WTC11 (cell line): Measurements from ENCODE around the gene MAP6. TPM values are rescaled to one million over a fixed set of nuclear protein-coding genes. Genes with fewer than 3 reads are reported as not detected.

Source experiments
- ATAC-seq: fragments of 200-7000 bp; cut with Tn5 transposase; 2 replicates; pipeline ENCODE4 v1.10.0; 2021; ENCODE audit warnings: mild to moderate bottlenecking, moderate library complexity
- CTCF ChIA-PET: fragments of 300-600 bp; sonication (Branson Sonifier 250); formaldehyde crosslinking; loops from one replicate; lab custom pipeline; 2021; ENCODE audit warnings: antibody characterized with exemption; lab: Charles Lee
- POLR2A ChIA-PET: fragments of 350-600 bp; sonication (Branson Sonifier 250); formaldehyde crosslinking; loops from one replicate; lab custom pipeline; 2021; ENCODE audit warnings: antibody characterized with exemption; lab: Charles Lee
- DNase-seq: peaks from one replicate; pipeline ENCODE4 v3.0.0; 2021; ENCODE audit warnings: low spot score
- H3K27ac Mint-ChIP-seq: 2 replicates; pipeline ENCODE4 v1.8.0; 2021; ENCODE audit warnings: mixed read lengths
- H3K27me3 Mint-ChIP-seq: 2 replicates; pipeline ENCODE4 v1.8.0; 2021; ENCODE audit warnings: low read depth, mild to moderate bottlenecking, moderate library complexity, mixed read lengths
- H3K36me3 Mint-ChIP-seq: 2 replicates; pipeline ENCODE4 v1.8.0; 2021; ENCODE audit warnings: mixed read lengths
- H3K4me1 Mint-ChIP-seq: 2 replicates; pipeline ENCODE4 v1.8.0; 2022; ENCODE audit warnings: mixed read lengths
- H3K4me3 Mint-ChIP-seq: 2 replicates; pipeline ENCODE4 v1.8.0; 2021; ENCODE audit warnings: mild to moderate bottlenecking, moderate library complexity, mixed read lengths
- H3K9me3 Mint-ChIP-seq: 2 replicates; pipeline ENCODE4 v1.8.0; 2021; ENCODE audit warnings: mixed read lengths
- CBFB ChIP-seq: sonication (generic); formaldehyde crosslinking; IDR thresholded peaks from 2 replicates; pipeline ENCODE4 v1.8.1; 2022; ENCODE audit warnings: mild to moderate bottlenecking, low read depth, missing genetic modification reagents
- ELF4 ChIP-seq: sonication (generic); formaldehyde crosslinking; IDR thresholded peaks from 2 replicates; pipeline ENCODE4 v1.8.1; 2022; ENCODE audit warnings: low read depth, mild to moderate bottlenecking, moderate library complexity, missing genetic modification reagents
- FOXJ3 ChIP-seq: sonication (generic); formaldehyde crosslinking; IDR thresholded peaks from 2 replicates; pipeline ENCODE4 v1.9.0; 2021; ENCODE audit warnings: missing genetic modification reagents, mild to moderate bottlenecking, borderline replicate concordance
- GABPB1 ChIP-seq: sonication (generic); formaldehyde crosslinking; IDR thresholded peaks from 2 replicates; pipeline ENCODE4 v1.8.1; 2023; ENCODE audit warnings: mild to moderate bottlenecking, missing genetic modification reagents
- MAX ChIP-seq: sonication (generic); formaldehyde crosslinking; IDR thresholded peaks from 2 replicates; pipeline ENCODE4 v1.8.0; 2022; ENCODE audit warnings: mild to moderate bottlenecking, missing genetic modification reagents
- MXD4 ChIP-seq: fragments of 250-450 bp; sonication (Bioruptor Pico); IDR thresholded peaks from 2 replicates; pipeline ENCODE4 v1.8.0; 2021; ENCODE audit warnings: mild to moderate bottlenecking, moderate library complexity, borderline replicate concordance
- NR3C1 ChIP-seq: sonication (generic); formaldehyde crosslinking; conservative IDR thresholded peaks from 2 replicates; pipeline ENCODE4 v1.8.1; 2023; ENCODE audit warnings: low read depth, mild to moderate bottlenecking, missing genetic modification reagents
- PRDM15 ChIP-seq: sonication (generic); formaldehyde crosslinking; IDR thresholded peaks from 2 replicates; pipeline ENCODE4 v1.8.0; 2022; ENCODE audit warnings: missing genetic modification reagents
- PREB ChIP-seq: sonication (generic); formaldehyde crosslinking; IDR thresholded peaks from 2 replicates; pipeline ENCODE4 v1.8.1; 2022; ENCODE audit warnings: mild to moderate bottlenecking, missing genetic modification reagents, moderate library complexity, borderline replicate concordance
- SOX15 ChIP-seq: fragments of 250-450 bp; sonication (Bioruptor Pico); IDR thresholded peaks from 2 replicates; pipeline ENCODE4 v1.9.0; 2021; ENCODE audit warnings: mild to moderate bottlenecking
- TEAD1 ChIP-seq: sonication (generic); formaldehyde crosslinking; IDR thresholded peaks from 2 replicates; pipeline ENCODE4 v1.8.0; 2022; ENCODE audit warnings: mild to moderate bottlenecking, missing genetic modification reagents
- USF1 ChIP-seq: sonication (generic); formaldehyde crosslinking; IDR thresholded peaks from 2 replicates; pipeline ENCODE4 v1.8.0; 2022; ENCODE audit warnings: mild to moderate bottlenecking, missing genetic modification reagents
- ZNF396 ChIP-seq: fragments of 250-450 bp; sonication (Bioruptor Pico); IDR thresholded peaks from 2 replicates; pipeline ENCODE4 v1.8.0; 2021; ENCODE audit warnings: mild to moderate bottlenecking, moderate library complexity, borderline replicate concordance
- ZNF423 ChIP-seq: fragments of 250-450 bp; sonication (Bioruptor Pico); IDR thresholded peaks from 2 replicates; pipeline ENCODE4 v2.1.2; 2022; ENCODE audit warnings: mild to moderate bottlenecking, moderate library complexity
- ZNF671 ChIP-seq: fragments of 250-450 bp; sonication (Bioruptor Pico); IDR thresholded peaks from 2 replicates; pipeline ENCODE4 v1.8.0; 2021; ENCODE audit warnings: mild to moderate bottlenecking
- total RNA-seq: library from RNA; stranded (reverse); gene quantifications from 3 replicates; pipeline ENCODE4 v1.2.3, GENCODE V29; 2021
- TF ChIP-seq, protein P1 (sequence below): sonication (generic); formaldehyde crosslinking; conservative IDR thresholded peaks from 2 replicates; pipeline ENCODE4 v1.8.1; 2022; ENCODE audit warnings: mild to moderate bottlenecking, missing genetic modification reagents

The MAP6 gene
- total RNA-seq, 1 experiment from 2014 or later: 0.90 TPM

- no peak for TF ChIP-seq ELF4 (CRISPR knock-in tag)
- TF ChIP-seq MXD4 (CRISPR knock-in tag): no peak
- TF ChIP-seq MAX (CRISPR knock-in tag): no peak
- TF ChIP-seq GABPB1 (CRISPR knock-in tag): no peak
- no peak for TF ChIP-seq USF1 (CRISPR knock-in tag)
- no peak for TF ChIP-seq ZNF671 (CRISPR knock-in tag)
- no peak for TF ChIP-seq TEAD1
- TF ChIP-seq CBFB (CRISPR knock-in tag): no peak
- TF ChIP-seq ZNF396 (CRISPR knock-in tag): no peak
- no peak for TF ChIP-seq NR3C1 (CRISPR knock-in tag)
- TF ChIP-seq, all 79 proteins: peak for 0
Observed at GRCh38 chr11:75567971-75568370, 100.9 kb downstream of the MAP6 start (continued).

DNA sequence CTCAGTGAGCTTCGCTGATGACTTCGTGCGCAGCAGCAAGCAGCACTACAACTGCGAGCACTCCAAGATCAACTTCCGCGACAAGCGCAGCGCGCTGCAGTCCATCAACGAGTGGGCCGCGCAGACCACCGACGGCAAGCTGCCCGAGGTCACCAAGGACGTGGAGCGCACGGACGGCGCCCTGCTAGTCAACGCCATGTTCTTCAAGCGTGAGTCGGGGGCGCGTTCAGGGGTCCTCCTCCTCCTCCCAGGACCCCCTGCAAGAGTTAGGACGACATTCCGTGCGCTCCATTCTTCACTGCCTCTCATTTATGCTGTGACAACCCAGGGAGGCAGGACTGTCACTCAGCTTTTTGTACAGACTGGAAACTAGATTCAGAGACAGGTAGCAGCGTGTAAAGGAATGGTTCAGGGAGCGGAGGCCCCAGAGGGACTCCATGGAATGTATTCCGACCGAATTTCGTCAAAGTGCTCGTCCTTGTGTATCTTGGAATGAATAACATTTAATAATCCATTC, 102.0 kb downstream of the MAP6 start:
- Mint-ChIP-seq H3K4me3 (no peak overlapping the region), H3K9me3 (no peaks in the 10 kb centered on the region), H3K4me1 (peaks cover 31% of the 10 kb centered on the region), H3K27me3 (no peaks in the 10 kb centered on the region), H3K27ac (peak overlapping the region; percentile 63; the same call in 1 of the 2 replicates), H3K36me3 (peaks cover 56% of the 10 kb centered on the region)
- DNase-seq: no peak
- CTCF ChIA-PET: interaction anchor here (1.2 to 6.1 kb wide), 4 partner anchors 8 to 36 kb away, joined by 3 to 69 read pairs (median 34); no protein-coding TSS in a partner anchor
- ATAC-seq: no peak
- TF ChIP-seq USF1 (CRISPR knock-in tag) (no peak), PRDM15 (no peak), MAX (CRISPR knock-in tag) (no peak), FOXJ3 (CRISPR knock-in tag) (no peak), SOX15 (CRISPR knock-in tag) (no peak), ZNF423 (no peak), PREB (no peak)
- TF ChIP-seq, protein P1, sequence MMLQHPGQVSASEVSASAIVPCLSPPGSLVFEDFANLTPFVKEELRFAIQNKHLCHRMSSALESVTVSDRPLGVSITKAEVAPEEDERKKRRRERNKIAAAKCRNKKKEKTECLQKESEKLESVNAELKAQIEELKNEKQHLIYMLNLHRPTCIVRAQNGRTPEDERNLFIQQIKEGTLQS: peak; percentile 99; the same call in 1 of the 2 replicates
- POLR2A ChIA-PET: interaction anchor here (1.1 to 3.4 kb wide), 3 partner anchors 8 to 240 kb away, joined by 5 to 30 read pairs (median 26); no protein-coding TSS in a partner anchor
